EL (cell line): Measurements from ENCODE around the gene LDB3.

Experiments used
- DNase-seq: peaks from one replicate; pipeline ENCODE4 v3.0.0-alpha.2; 2016

LDB3 gene

DNA sequence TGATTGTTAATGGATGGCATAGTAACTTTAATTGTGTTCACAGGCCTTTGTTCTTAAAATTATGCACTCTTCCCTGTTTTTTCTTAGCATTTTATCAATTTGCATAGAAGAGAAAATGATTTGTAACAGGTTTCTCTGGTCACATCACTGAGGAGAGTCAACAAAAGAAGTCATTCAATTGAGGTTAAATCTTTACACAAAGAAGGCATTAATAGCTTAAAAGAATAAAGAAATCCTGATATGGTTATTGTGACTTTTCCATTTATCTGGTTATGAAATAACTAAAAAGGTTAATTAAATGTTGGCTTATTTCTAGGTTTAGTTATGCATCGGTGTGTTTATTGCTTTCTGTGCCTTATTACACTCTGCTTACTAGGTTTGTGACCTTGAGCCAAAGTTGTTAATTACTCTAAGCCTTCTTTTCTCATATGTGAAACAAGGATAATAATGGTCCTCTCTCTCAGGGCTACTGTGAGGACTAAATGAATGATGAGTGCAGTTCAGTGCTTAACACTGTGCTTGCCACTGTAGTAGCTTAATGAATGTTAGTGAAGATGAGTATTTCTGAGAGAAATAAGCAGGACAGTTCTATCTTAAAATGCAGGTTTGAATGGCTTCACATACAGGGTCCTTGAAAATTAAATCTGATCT lies 100.2 kb downstream of the LDB3 start:
- no peak for DNase-seq

DNA sequence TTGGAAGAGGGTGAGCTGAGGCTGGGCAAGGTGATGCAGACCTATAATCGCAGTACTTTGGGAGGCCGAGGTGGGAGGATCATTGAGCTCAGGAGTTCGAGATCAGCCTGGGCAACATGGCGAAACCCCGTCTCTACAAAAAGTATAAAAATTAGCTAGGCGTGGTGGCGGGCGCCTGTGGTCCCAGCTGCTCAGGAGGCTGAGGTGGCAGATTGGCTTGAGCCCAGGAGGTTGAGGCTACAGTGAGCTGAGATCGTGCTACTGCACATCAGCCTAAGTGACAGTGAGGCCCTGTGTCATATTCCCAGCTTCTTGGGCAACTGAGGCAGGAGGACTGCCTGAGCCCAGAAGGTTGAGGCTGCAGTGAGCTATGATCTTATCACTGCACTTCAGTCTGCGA lies 101.7 kb downstream of the LDB3 start:
- no peak for DNase-seq

DNA sequence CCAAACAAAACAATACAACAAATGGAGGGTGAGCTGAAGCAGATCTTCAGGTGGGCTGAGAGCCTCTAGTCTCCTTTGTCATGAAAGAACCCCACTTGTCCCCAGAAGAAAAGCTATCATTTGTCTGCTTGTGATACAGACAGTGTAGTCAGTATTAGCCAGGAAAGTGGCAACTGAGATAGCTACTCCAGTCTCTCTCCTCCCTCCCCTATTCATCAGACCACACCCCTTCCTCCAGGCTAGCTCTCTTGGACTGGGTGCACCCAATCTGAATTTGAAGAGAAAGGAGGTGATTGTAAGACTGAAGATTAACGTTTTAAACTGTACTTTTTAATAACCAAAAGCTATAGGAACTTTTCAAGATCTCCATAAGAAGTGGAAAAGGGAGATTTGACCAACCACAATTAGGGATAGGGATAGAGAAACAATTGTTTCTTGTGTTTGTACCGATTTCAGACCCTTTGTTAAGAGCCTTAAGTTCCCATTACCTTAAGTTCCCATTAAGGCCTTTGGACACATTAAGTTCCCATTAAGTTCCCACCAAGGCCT lies 102.2 kb downstream of the LDB3 start:
- peak; percentile 29 for DNase-seq

DNA sequence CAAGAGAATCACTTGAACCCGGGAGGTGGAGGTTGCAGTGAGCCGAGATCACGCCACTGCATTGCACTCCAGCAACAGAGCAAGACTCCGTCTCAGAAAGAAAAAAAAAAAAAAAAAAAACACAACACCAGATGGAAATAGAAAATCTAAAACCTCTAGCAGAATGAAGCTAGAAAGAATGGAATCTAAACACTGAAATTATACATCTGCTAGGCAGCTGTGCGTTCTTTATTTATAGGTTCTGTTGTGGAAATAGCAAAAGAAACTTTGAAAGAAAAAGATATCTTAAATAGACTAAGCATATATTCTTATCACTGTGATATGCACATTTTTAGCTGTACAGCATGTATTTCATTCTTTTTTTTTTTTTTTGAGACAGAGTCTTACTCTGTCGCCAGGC lies 105.2 kb downstream of the LDB3 start:
- DNase-seq: no peak

DNA sequence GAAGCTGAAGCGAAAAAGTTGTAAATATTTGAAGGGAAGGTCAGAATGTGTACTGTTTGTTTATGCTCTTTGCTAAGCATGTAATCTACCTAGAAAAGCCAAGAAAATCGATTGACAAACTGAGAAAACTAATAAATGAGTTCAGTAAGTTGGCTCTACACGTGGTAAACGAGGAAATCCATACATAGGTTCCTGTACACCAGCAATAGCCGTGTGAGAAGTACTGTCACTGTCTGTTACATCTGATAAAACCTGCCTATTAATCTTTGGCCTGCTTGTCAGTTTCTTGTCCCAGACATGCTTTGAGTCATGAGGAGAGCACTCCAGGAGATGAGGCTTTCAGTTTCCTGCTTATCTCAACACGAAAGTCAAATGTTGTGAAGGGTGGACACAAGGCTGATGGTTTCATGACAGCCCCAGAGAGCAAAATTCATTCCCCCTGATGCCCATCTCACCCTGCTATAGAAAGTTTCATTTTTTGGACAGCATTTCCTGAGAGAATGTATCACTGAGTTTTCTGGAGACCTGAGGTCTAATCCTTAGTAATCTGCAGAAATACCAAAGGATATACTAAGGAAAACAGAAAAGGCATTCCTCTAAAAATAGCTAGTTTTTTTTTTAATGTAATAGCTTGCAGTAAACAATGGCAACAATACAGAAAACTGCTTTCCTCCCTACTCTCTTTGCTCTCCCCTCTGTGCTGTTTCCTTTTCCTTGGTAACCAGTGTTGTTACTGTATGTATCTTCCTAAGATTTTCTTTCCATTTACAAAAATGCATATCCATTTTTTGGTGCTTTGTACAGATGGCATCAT lies 107.0 kb downstream of the LDB3 start:
- peak; percentile 45 for DNase-seq

DNA sequence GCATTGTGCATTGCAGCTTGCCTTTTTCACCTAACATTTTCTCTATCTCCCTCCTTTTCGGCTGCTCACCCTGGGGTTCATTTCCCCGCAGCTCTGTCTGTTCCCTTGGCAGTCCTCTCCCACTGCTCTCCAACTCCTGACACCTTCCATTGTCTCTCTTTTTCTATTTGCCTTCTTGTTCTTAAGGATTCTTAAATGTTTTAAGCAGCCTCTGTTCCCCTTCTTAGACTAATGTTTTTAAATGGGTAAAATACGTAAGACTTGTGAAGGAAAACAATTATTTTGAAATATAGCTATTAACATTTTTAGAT lies 107.5 kb downstream of the LDB3 start:
- DNase-seq: no peak

DNA sequence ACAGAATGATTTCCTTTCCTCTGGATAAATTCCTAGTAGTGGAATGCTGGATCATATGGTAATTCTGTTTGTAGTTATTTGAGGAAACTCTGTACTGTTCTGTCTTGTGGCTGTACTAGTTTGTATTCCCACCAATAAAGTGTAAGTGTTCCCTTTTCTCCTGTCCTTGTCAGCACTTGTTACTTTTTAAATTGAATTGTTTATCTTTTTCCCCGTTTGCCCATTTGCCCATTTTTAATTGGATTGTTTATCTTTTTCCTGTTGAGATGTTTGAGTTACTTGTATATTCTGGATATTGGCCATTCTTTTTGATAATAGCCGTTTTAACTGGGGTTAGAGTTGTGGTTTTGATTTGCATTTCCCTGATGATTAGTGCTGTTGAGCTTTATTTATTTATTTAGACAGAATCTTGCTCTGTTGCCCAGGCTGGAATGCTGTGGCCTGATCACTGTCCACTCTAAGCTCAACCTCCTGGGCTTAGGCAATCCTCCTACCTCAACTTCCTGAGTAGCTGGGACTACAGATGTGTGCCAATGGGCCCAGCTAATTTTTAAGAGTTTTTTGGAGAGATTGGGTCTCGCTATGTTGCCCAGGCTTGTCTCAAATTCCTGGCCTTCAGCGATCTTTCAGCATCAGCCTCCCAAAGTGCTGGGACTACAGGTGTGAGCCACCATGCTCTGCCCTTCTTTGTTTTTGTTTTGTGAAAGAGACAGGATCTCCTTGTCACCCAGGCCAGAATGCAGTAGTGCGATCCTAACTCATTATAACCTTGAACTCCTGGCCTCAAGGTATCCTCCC lies 111.1 kb downstream of the LDB3 start:
- DNase-seq: peak; percentile 71

DNA sequence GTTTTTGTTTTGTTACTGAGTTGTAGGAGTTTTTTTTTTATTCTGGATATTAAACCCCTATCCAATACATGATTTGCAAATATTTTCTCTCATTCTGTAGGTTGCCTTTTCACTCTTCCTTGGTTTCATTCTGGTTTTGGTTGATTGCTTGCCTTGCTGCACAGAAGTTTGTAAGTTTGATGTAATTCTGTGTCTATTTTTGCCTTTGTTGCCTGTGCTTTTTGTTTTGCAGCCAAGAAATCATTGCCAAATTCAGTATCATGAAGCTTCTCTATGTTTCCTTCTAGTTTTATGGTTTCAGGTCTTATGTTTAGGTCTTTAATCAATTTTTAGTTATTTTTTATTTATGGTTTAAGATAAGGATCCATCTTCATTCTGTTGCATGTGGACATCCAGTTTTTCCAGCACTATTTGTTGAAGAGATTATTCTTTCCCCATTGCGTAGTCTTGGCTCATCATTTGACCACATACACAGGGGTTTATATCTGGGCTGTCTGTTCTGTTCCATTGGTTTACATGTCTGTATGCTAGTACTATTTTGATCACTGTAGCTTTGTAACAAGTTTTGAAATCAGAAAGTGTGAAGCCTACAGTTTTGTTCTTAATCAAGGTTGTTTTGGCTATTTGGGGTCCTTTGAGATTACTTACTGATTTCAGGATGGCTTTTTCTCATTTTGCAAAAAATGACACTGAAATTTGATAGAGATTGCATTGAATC lies 114.5 kb downstream of the LDB3 start:
- no peak for DNase-seq

DNA sequence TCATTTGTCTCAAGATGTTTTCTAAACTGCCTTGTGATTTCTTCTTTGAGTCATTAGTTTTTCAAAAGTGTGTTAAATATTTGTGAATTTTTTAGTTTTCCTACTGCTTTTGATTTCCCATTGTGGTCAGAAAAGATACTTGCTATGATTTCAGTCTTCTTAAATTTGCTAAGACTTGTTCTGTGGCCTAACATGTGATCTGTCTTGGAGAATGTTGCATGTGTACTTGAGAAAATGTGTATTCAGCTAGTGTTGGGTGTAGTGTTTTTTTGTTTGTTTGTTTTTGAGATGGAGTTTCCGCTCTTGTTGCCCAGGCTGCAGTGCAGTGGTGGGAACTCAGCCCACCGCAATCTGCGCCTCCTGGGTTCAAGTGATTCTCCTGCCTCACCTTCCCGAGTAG lies 116.7 kb downstream of the LDB3 start:
- no peak for DNase-seq
